GF-D8 (cell line): ENCODE data around the gene RAB23.

Source experiments
- DNase-seq: peaks from one replicate; lab custom pipeline; 2025; lab: John Stamatoyannopoulos, UW

The RAB23 gene

GRCh38 chr6:57180596-57180995 lies 41.5 kb downstream of the RAB23 start:
- no peak for DNase-seq

GRCh38 chr6:57177545-57178265 lies 44.4 kb downstream of the RAB23 start:
- DNase-seq = no peak

GRCh38 chr6:57174511-57174907 lies 47.6 kb downstream of the RAB23 start:
- DNase-seq = no peak

- no peak for DNase-seq
Measured at GRCh38 chr6:57173886-57174510, 48.1 kb downstream of the RAB23 start.

- peak; percentile 10 for DNase-seq
Measured at GRCh38 chr6:57173056-57173885, 48.8 kb downstream of the RAB23 start.

GRCh38 chr6:57172136-57173055 lies 49.7 kb downstream of the RAB23 start, which contains the start of gene BAG2:
Gene BAG2 (plus strand): TSS chr6:57172326. CDS start chr6:57172698, 372 bp downstream.
- peak; percentile 84 for DNase-seq

GRCh38 chr6:57165080-57165479 lies 57.0 kb downstream of the RAB23 start:
- no peak for DNase-seq

GRCh38 chr6:57163956-57164355 lies 58.2 kb downstream of the RAB23 start:
- DNase-seq = no peak

- DNase-seq = no peak
Measured at GRCh38 chr6:57162516-57162915, 59.6 kb downstream of the RAB23 start.

- no peak for DNase-seq
Measured at GRCh38 chr6:57162028-57162427, 60.1 kb downstream of the RAB23 start.

GRCh38 chr6:57159127-57159526 lies 63.0 kb downstream of the RAB23 start:
- no peak for DNase-seq

- DNase-seq = no peak
Measured at GRCh38 chr6:57158658-57159057, 63.4 kb downstream of the RAB23 start.

- no peak for DNase-seq
Measured at GRCh38 chr6:57147955-57148858, 73.9 kb downstream of the RAB23 start.

GRCh38 chr6:57147401-57147800 lies 74.7 kb downstream of the RAB23 start:
- no peak for DNase-seq

- DNase-seq = no peak
Measured at GRCh38 chr6:57143690-57144089, 78.4 kb downstream of the RAB23 start.

- no peak for DNase-seq
Measured at GRCh38 chr6:57142178-57142525, 80.0 kb downstream of the RAB23 start.

- DNase-seq = no peak
Measured at GRCh38 chr6:57141451-57142177, 80.5 kb downstream of the RAB23 start.

- no peak for DNase-seq
Measured at GRCh38 chr6:57138026-57138425, 84.1 kb downstream of the RAB23 start.

GRCh38 chr6:57137350-57137749 lies 84.8 kb downstream of the RAB23 start:
- no peak for DNase-seq
